GM21360 (cell line): ENCODE measurements around the gene LAMB4.
"Not testable (repeated sequence)": the region's sequence is repeated elsewhere in the genome, so short reads cannot be mapped to it uniquely, and the experiment has no call there.

Experiments
- ATAC-seq: cut with Tn5 transposase; IDR thresholded peaks from one replicate; pipeline ENCODE4 v1.9.1; 2021; ENCODE audit warnings: mild to moderate bottlenecking, moderate library complexity; ENCODE audit not compliant: unreplicated experiment

LAMB4 gene

DNA sequence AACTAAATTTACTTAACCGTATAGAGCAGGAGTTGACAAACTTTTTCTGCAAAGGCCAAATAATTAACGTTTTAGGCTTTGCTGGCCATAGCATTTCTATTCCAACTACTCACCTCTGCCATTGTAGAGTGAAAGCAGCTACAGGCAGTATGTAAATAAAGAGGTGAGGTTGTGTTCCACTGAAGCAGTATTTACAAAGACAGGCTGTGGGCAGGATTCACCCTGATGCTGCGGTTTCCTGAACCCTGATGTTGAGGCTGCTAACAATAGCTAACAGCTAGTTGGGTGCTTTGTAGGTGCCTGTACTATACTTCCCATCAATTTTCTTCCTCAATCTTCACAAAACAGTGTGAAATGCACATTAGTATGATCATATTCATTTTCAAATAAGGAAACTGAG, 80.2 kb downstream of the LAMB4 start:
- ATAC-seq = no peak

- ATAC-seq = no peak
Measured at GRCh38 chr7:108048422-108048821, 81.7 kb downstream of the LAMB4 start.

- ATAC-seq = no peak
Measured at GRCh38 chr7:108046952-108047506, 83.1 kb downstream of the LAMB4 start.

- ATAC-seq = no peak
Measured at GRCh38 chr7:108045669-108046068, 84.5 kb downstream of the LAMB4 start.

- no peak for ATAC-seq
Measured at GRCh38 chr7:108045154-108045553, 85.0 kb downstream of the LAMB4 start.

DNA sequence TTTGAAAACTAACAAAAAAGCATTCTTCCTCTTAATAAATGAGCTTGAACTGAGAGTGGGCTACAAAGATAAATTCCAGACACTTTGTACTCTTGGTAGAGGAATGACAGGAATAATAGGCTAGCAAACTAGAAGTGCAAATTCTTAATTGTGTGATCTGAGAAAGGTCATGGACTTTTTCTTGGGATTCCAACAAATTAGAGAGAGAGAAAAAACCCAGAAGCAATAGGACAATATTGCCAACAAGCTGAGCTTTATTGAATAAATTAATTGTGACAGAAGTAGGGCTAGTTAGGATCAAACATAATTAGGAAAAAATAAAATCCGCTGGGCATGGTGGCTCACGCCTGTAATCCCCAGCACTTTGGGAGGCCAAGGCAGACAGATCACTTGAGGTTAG, 85.8 kb downstream of the LAMB4 start:
- no peak for ATAC-seq

DNA sequence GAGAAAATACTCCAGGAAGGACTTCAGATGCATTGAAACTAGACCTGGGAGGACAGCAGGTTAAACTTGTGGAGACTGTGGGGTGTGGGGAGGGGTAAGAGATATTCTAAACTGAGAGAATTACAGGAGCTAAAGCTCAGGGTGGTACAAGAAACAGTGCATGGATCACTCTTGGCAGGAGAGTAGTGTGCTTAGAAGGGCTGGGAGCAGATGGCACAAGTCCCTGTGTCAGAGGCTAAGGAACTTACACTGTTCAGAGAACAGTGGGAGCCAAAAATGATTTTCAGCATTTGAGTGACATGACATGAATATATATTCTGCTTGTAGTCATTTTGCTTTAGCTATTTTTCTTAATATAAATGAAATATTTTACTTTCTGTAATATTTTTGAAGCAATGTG, 91.2 kb downstream of the LAMB4 start:
- ATAC-seq = no peak

GRCh38 chr7:108037741-108038140, 92.4 kb downstream of the LAMB4 start:
- no peak for ATAC-seq

GRCh38 chr7:108037140-108037539, 93.0 kb downstream of the LAMB4 start:
- ATAC-seq = no peak

DNA sequence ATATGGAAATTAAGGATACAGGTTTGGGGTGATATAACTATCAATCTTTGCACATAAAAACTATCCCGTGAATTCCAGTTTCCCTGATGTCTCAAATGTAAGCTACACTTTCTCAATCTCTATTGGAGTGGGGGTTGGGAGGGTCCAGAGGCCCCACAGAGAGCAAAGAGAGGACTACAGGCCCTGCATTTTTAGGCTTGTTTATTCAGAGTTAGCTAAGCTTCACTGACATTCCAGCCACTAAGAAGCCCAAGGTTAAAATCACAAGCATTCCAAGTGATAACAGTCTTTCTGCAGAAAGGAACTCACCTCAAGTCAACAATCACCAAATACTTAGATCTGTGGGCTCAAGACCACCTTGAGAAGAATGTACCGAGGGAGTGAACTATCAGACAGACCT, 95.6 kb downstream of the LAMB4 start:
- no peak for ATAC-seq

DNA sequence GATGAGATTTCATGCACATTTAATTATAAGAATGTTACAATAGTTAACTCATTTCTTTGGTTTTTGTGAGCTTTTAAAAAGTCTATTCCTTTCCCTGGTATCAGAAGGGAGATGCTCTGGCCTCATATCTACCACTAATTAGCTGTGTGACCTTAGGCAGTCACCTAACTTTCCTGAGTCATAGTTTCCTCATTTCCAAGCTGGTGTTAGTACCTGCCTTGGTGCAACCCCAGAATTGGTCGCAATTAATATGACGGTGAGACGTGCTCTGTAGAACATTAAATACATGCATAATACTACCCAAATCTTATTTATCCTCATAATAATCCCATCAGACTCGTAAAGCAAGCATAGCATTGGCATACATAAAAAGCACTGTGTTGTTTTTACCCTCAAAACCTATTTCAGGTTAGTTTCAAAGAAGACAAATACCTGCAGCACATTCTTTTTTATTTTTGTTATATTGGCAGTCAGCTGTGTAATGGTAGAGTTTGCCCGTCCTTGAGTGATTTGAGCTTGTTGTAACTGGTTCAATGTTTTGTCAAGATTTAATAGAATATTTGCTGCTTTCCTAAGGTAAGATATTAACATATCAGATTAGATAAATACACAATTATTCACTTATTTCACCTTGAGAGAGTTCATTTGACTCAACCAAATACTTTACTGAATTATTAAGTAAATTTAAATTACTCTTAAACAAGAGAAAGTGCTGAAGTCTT, 96.2 kb downstream of the LAMB4 start:
- ATAC-seq = no peak

DNA sequence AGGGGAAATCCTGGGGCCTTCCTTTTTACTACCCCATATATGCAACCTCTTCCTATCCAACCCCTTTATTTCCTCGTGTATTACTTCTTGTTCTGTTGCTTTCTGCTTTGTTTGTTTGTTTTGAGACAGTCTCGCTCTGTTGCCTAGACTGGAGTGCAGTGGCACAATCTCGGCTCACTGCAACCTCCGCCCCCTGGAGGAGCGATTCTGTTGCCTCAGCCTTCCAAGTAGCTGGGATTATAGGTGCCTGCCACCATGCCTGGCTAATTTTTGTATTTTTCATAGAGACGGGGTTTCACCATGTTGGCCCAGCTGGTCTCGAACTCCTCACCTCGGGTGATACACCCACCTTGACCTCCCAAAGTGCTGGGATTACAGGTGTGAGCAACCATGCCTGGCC, 96.9 kb downstream of the LAMB4 start:
- not testable (repeated sequence) for ATAC-seq

DNA sequence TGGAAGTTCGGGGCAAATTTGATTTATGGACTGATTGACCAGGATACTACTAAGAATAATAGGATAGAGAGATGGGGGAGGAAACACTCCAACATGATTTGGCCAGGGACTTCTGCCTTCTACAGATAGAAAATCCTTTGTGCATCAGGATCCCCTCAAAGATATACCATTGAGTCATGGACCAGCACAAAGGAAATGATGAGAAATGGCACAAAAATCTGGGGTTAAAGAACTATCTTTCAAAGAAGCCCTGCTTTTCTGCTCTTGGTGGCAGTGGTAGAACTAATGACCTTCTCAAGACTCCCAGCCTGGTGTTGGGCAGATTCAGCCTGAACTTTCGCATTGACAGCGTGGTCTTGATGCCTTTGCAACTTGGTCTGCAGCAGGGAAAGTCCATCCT, 99.6 kb downstream of the LAMB4 start:
- ATAC-seq = no peak

GRCh38 chr7:108029034-108029433, 101.1 kb downstream of the LAMB4 start:
- no peak for ATAC-seq

DNA sequence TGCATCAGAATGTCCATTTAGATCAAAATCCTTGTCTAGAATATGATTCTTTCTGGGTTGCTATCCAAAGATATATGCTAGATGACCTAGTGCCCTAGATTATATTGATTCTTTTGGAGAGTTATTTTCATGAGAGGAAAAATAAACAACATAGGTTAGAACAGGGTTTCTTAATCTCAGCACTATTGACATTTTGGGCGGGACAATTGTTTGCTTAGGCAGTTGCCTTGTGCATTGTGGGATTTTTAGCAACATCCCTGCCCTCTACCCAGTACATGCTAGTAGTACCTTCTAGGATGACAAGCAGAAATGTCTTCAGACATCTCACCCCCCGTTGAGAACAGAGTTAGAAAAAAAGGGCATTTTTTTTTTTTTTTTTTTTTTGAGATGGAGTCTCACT, 102.0 kb downstream of the LAMB4 start:
- no peak for ATAC-seq

DNA sequence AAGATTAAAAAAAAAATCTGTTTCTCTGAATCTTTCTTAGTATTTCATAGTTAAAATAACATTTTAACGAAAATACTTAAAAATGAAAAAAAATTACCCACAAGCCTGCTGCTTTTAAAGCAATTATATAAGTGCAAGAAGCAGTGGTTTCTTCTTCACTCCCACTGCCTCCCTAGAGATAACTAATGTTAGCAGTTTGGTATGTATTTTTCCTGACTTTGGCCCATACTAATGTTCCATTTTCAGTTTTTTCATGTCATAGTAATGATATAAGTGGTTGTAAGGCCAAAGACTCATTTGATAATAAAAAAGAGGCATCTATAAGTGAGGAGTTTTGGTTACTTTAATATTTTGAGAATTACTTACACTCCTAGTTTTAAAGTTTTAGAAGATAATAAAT, 102.9 kb downstream of the LAMB4 start:
- no peak for ATAC-seq

DNA sequence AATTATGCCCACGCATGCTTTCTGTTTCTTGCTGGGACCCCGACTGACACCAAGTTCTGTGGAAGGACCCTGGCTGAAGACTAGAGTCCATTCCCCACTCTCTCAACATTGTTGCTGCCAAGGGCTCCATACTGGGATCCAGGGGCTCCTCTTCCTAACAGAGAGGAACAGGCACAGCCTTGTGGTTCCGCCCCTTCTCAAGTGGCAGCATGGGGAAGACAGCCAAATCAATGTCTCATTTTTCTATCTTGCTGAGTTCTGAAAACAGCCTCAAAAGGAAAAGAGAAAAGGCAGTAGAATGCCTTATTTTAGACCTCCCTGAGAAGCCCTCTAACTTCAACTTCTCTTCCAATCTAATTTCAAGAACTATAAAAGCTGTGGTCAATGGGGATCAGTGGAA, 103.5 kb downstream of the LAMB4 start:
- no peak for ATAC-seq

GRCh38 chr7:108026116-108026515, 104.0 kb downstream of the LAMB4 start:
- no peak for ATAC-seq

GRCh38 chr7:108024538-108024937, 105.6 kb downstream of the LAMB4 start:
- ATAC-seq = no peak

GRCh38 chr7:108020585-108020984, 109.6 kb downstream of the LAMB4 start:
- no peak for ATAC-seq

DNA sequence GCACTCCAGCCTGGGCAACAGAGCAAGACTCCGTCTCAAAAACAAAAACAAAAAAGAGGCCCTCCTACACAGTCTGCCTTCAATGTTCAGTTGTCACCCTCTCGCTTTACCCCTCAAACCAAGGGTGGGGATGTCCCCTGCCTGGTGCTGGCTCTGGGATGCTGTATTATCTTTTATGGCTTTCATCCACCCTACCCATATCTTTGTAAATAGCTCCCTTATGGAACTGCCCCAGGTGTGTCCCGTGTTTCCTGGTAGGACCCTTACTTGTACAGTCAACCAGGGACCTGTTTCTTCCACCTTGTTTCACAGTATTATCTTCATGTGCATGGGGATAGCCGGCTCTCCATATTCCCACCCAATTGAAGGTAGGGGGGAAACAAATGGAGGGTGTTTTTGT, 111.5 kb downstream of the LAMB4 start:
- no peak for ATAC-seq

DNA sequence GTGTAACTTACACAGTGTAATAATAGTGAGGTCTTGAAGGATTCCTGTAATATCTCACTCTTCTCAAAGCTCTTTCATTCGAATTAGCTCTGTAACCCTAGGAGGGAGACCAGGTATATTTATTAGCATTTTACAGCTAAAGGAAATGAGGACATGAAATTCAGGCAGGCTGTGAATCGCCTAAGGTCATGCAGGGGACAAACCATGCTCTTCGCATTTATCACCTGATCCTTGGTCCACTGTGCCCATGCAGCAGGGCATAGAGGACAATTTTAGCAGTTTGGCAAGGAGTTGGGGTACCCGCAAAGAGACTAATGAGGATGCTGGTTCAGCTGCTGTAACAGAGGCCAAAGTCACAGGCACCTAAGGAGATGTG, 112.4 kb downstream of the LAMB4 start:
- no peak for ATAC-seq
